ENCODE data around the gene SMAP1. TPM values are rescaled to one million over a fixed set of nuclear protein-coding genes. Genes with fewer than 3 reads are reported as not detected.

Gene SMAP1
- total RNA-seq, 1 donor from 2014 or later = 21.7 TPM

DNA sequence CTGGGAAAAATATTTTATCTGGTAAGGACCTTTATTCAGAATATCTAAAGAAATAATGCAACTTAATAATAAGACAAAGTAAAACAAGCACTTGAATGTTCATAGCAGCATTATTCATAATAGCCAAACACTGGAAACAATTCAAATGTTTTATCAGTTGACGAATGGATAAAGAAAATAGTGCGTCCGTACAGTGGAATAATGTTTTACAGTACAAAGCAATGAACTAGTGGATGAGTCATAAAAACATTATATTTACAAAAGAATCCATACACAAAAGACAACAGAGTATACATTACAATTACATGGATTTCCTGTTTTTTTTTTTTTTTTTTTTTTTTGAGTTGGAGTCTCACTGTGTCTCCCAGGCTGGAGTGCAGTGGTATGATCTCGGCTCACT is 12.7 kb downstream of the SMAP1 start:
- peaks cover 17% of the 10 kb centered on the region for H3K4me1 ChIP-seq
- TF ChIP-seq CTCF (IDR thresholded peaks at IDR 0.05) = no peak
- DNase-seq = no peak
- ATAC-seq = no peak
- H3K36me3 ChIP-seq = no peaks in the 10 kb centered on the region
- no peak overlapping the region for H3K27ac ChIP-seq
- H3K27me3 ChIP-seq (ENCODE audit: low read depth) = no peaks in the 10 kb centered on the region
- intact Hi-C loops (cut with DNase I) = loop anchor here (10.0 kb wide), 1 partner anchor 136 kb away; no protein-coding TSS in a partner anchor
- no peak overlapping the region for H3K4me3 ChIP-seq
- H3K9me3 ChIP-seq = no peaks in the 10 kb centered on the region

DNA sequence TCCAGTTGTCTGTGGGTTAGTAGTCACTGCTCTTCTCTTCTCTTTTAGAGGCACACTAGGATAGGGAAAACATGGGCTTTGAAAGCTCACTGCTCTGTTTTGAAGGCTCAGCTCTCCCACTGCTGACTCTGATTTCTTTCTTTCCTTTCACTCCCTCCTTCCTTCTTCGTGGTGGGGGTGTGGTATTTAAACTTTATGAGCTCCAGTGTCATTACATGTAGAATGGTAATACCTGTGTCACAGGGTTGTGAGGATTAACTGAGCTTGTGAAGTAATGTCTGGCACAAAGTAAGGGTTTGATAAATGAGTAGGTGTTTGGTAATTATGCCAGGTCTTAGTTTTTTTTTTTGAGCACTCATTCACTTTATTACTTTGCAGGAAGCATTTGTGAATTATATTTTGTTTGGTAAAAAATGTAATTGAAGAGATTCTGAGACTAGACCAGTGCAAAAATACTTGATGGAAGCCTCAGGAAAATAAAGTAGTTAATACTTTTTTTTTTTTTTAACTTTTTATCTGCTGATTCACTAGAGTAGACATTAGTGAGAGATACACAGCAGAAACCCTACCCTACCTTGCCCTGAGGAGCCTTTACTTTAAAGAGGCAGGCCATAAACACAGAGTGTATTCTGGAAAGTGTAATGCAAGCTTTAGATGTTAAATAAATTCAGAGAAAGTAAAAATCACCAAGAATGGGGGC is 17.3 kb downstream of the SMAP1 start:
- DNase-seq = no peak
- no peaks in the 10 kb centered on the region for H3K36me3 ChIP-seq
- H3K4me3 ChIP-seq = no peak overlapping the region
- TF ChIP-seq CTCF (IDR thresholded peaks at IDR 0.05) = no peak
- no peaks in the 10 kb centered on the region for H3K9me3 ChIP-seq
- ATAC-seq = peak in 1 of 2 donors; percentile 50
- no peak overlapping the region for H3K27ac ChIP-seq
- no peaks in the 10 kb centered on the region for H3K27me3 ChIP-seq (ENCODE audit: low read depth)
- peaks cover 31% of the 10 kb centered on the region for H3K4me1 ChIP-seq
- intact Hi-C loops (cut with DNase I) = loop anchor here (10.0 kb wide), 1 partner anchor 140 kb away; no protein-coding TSS in a partner anchor

DNA sequence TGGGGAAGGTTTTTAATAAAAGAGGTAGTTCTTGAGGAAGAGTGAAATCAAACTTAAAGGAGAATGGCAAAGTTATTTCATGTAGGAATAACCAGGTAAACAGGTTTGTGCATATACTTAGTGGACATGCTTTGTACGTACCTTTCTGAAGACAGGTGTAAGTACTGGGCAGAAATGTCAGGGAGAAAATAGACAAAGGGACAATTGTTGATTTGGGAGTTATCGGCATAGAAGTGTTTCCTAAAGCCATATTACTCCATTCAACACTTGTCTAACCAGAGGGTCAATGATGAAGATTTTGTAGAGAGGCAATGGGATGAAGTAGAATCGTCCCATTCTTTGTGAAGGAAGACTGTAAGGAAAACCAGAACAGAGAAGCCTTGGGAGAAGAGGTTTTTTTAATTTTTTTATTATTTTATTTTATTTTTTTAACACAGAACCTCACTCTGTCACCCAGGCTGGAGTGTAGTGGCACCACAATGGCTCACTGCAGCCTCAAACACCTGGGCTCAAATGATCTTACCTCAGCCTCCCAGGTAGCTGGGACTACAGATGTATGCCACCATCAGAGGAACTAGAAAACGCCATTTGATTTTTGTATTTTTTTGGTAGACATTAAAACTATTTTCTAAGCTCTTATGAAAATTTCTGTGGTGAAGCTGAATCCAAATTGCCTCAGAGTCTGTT is 18.0 kb downstream of the SMAP1 start:
- Histone ChIP-seq H3K27ac (no peak overlapping the region), H3K4me1 (peaks cover 31% of the 10 kb centered on the region), H3K9me3 (no peaks in the 10 kb centered on the region), H3K27me3 (ENCODE audit: low read depth) (no peaks in the 10 kb centered on the region), H3K36me3 (no peaks in the 10 kb centered on the region), H3K4me3 (no peak overlapping the region)
- DNase-seq (no peak), ATAC-seq (peak in 1 of 2 donors; percentile 40)
- TF ChIP-seq CTCF (IDR thresholded peaks at IDR 0.05) = no peak
- intact Hi-C loops (cut with DNase I) = loop anchor here (10.0 kb wide), 1 partner anchor 141 kb away; no protein-coding TSS in a partner anchor

DNA sequence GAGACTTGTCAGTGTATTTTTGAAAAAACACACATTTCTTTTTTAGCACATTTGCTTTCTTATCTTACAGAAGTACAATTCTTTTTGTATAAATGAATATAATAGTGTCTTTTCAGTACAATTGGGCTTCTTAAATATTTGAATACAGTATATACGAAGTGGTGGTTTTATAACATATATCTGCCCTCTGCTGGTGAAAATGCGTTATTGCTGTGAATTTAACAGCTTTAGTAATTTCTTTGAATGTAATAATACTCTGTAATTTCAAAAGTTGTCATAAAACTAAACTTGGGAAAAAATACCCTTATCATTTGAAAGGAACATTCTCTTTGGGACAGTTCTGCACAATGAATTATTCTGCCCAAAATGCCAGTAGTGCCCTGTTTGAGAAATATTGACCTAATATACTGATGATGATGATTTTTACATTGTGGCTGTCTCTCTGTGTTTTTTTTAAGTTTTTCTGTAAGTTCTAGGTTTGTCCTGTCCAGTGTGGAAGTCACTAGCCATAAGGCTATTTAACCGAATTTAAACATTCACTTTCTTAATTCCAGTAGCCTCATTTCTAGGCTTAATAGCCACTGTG is 19.0 kb downstream of the SMAP1 start:
- Histone ChIP-seq H3K4me1 (peaks cover 31% of the 10 kb centered on the region), H3K27me3 (ENCODE audit: low read depth) (no peaks in the 10 kb centered on the region), H3K36me3 (no peaks in the 10 kb centered on the region), H3K9me3 (no peaks in the 10 kb centered on the region), H3K27ac (no peak overlapping the region), H3K4me3 (no peak overlapping the region)
- ATAC-seq = peak; percentile 65 to 78
- intact Hi-C loops (cut with DNase I) = loop anchor here (10.0 kb wide), 1 partner anchor 142 kb away; no protein-coding TSS in a partner anchor
- DNase-seq = no peak
- TF ChIP-seq CTCF (IDR thresholded peaks at IDR 0.05) = peak; percentile 83

DNA sequence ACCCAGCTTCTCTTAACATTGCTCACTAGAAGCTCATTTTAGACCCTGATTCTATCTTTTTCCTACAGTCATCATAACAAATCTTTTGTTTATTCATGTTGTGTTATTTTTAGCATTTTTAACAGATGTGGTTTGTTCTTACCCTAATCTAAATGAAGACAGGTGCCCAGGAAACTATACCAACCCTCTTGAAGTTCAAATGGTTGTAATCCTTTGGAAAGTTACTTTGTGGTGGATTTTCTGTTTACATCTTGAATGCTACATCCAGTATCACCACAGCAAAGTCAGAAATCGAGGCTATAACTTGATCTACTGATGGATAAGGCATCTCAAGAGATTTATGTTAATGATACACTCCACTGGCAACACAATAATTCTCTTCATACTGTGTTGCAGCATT is 26.2 kb downstream of the SMAP1 start:
- no peak for TF ChIP-seq CTCF (IDR thresholded peaks at IDR 0.05)
- Histone ChIP-seq H3K27me3 (ENCODE audit: low read depth) (no peaks in the 10 kb centered on the region), H3K9me3 (no peaks in the 10 kb centered on the region), H3K4me3 (no peak overlapping the region), H3K36me3 (no peaks in the 10 kb centered on the region), H3K27ac (no peak overlapping the region), H3K4me1 (no peaks in the 10 kb centered on the region)
- ATAC-seq = no peak
- intact Hi-C loops (cut with DNase I) = no loop called here
- no peak for DNase-seq
